Transverse colon (tissue), 4 donors: Measurements from ENCODE around the gene PPDPF. TPM values are rescaled to one million over a fixed set of nuclear protein-coding genes. Genes with fewer than 3 reads are reported as not detected.
"Not testable (repeated sequence)": the region's sequence is repeated elsewhere in the genome, so short reads cannot be mapped to it uniquely, and the experiment has no call there.

Source experiments
- DNase-seq: peaks from one replicate; pipeline ENCODE4 v3.0.0-alpha.2; 2019
- H3K27ac ChIP-seq, 4 donors: fragments of 200-600 bp; sonication (generic); 2 replicates each; pipeline ENCODE4 v1.5.1; 2016 to 2018; ENCODE audit warnings: inconsistent platforms in 4 of 4
- H3K27me3 ChIP-seq: fragments of 200-600 bp; sonication (generic); 2 replicates; pipeline ENCODE4 v1.5.1; 2017; ENCODE audit warnings: inconsistent platforms
- H3K36me3 ChIP-seq, 4 donors: fragments of 200-600 bp; sonication (generic); 2 replicates each; pipeline ENCODE4 v1.5.1; 2017 to 2019; ENCODE audit warnings: inconsistent platforms in 4 of 4
- H3K4me1 ChIP-seq, 4 donors: fragments of 200-600 bp; sonication (generic); 2 replicates each; pipeline ENCODE4 v1.5.1; 2017 to 2020; ENCODE audit warnings: inconsistent platforms in 4 of 4
- H3K4me3 ChIP-seq, 4 donors: fragments of 200-600 bp; sonication (generic); 1 replicate in 1 of 4; 2 replicates in 3 of 4; pipeline versions ENCODE4 v1.5.1 to v1.6.1; 2017 to 2019; ENCODE audit warnings: inconsistent platforms in 4 of 4
- H3K9me3 ChIP-seq, 2 donors: fragments of 200-600 bp; sonication (generic); 2 replicates each; pipeline ENCODE4 v1.5.1; 2017 to 2019; ENCODE audit warnings: inconsistent platforms in 2 of 2
- CTCF ChIP-seq, 5 experiments: fragments of 200-600 bp in 3 of 5; fragments of 450-650 bp in 2 of 5; sonication (generic) in 3 of 5; IDR thresholded peaks; 1 replicate in 2 of 5; 2 replicates in 3 of 5; pipeline ENCODE4 v1.5.1; 2016 to 2017; ENCODE audit warnings: antibody characterized with exemption in 5 of 5, inconsistent platforms in 3 of 5, mild to moderate bottlenecking in 2 of 5, moderate library complexity in 1 of 5
- EP300 ChIP-seq: sonication (generic); formaldehyde crosslinking; IDR thresholded peaks from one replicate; pipeline ENCODE4 v1.6.1; 2017; ENCODE audit warnings: antibody characterized with exemption, low read depth
- POLR2A ChIP-seq: fragments of 450-650 bp; IDR thresholded peaks from one replicate; pipeline ENCODE4 v1.6.1; 2016; ENCODE audit warnings: antibody characterized with exemption, mild to moderate bottlenecking, moderate library complexity
- POLR2AphosphoS5 ChIP-seq, 3 donors: sonication (generic); formaldehyde crosslinking; IDR thresholded peaks; one replicate each; pipeline ENCODE4 v1.6.1; 2016; ENCODE audit warnings: antibody characterized with exemption in 3 of 3
- WGBS, 2 donors: methylation state at CpG; one replicate each; pipeline ENCODE4 v1.1.5; 2018; ENCODE audit warnings: low coverage in 1 of 2; 5-methylcytosine and 5-hydroxymethylcytosine counted together
- in situ Hi-C, 4 donors: fragments of 200-750 bp; cut with MboI; loops; one replicate each; pipeline versions ENCODE4 v1.15.0 to v1.15.1; 2017; ENCODE audit warnings: low sequenced_read_pairs in 3 of 4, low pct_ligation_motif_present in 1 of 4, low pct_unique_long_range_greater_than_20kb in 1 of 4
- intact Hi-C: fragments of 100-400 bp; cut with DNase I; formaldehyde crosslinking; loops from one replicate; pipeline ENCODE4 v1.15.1; 2023; ENCODE audit warnings: low total_unique reads
- total RNA-seq, 4 donors: library from RNA; depleted of rRNA; stranded (reverse); fragments of >200 nt; gene quantifications; one replicate each; pipeline ENCODE4 v1.1.0, GENCODE V29; 2016

PPDPF gene
- total RNA-seq, 4 donors from 2014 or later, result 320 to 695 (median 517) TPM

DNA sequence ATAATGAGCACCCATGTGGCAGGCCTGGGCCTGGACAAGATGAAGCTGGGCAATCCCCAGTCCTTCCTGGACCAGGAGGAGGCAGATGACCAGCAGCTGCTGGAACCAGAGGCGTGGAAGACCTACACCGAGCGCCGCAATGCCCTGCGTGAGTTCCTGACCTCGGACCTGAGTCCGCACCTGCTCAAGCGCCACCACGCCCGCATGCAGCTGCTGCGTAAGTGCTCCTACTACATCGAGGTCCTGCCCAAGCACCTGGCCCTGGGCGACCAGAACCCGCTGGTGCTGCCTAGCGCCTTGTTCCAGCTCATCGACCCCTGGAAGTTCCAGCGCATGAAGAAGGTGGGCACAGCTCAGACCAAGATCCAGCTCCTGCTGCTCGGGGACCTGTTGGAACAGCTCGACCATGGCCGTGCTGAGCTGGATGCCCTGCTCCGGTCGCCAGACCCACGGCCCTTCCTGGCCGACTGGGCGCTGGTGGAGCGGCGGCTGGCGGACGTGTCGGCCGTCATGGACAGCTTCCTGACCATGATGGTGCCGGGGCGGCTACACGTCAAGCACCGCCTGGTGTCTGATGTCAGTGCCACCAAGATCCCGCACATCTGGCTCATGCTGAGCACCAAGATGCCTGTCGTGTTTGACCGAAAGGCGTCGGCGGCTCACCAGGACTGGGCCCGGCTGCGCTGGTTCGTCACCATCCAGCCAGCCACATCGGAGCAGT lies 35.3 kb downstream of the PPDPF start:
- Histone ChIP-seq H3K9me3 (no peaks in the 10 kb centered on the region), H3K27me3 (peaks cover 20% of the 10 kb centered on the region), H3K27ac (no peak overlapping the region), H3K36me3 (peaks cover 0 to 9% (median 3%) of the 10 kb centered on the region in 4 donors), H3K4me3 (no peak overlapping the region), H3K4me1 (peaks cover 0 to 18% (median 10%) of the 10 kb centered on the region in 4 donors)
- in situ Hi-C loops (no loop called here), intact Hi-C loops (no loop called here)
- no peak for DNase-seq
- WGBS, 2 donors, result 81% methylated on average over 30 of the region's 45 CpGs; no CpG with 5 or more reads in 1 of the 2 donors
- TF ChIP-seq POLR2A (no peak), EP300 (no peak), POLR2AphosphoS5 (IDR thresholded peaks at IDR 0.05) (no peak), CTCF (IDR thresholded peaks at IDR 0.05) (no peak)

DNA sequence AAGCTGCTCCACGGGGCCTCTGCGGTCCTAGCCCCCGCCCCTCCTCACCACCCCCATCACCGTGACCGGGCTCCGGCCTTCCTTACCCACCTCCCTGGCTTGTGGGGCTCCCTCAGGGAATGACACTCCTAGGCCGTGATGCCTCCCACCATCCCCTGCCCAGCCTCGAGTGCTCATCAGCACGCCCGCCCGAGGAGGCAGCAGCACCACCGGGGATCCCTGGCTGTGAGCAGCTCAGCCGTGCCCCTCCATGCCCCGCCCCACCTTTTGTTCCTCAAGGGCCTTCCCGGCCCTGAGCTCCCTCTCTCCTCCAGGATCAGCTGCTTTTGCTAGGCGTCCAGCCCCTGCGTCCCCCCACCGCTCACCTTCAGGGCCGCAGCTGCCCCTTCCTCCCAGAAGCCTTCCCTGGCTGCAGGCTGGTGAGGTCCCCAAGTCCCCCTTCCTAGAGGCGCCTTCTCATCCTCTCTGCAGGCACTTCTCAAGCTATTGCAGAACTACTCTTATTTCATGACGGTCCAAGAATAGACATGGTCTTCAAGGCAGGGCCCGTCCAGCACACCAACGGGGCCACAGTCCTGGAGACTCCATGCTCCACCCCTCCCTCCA lies 36.4 kb downstream of the PPDPF start:
- no peaks in the 10 kb centered on the region for H3K9me3 ChIP-seq
- H3K36me3 ChIP-seq, result peaks cover 0 to 10% (median 3%) of the 10 kb centered on the region in 4 donors
- WGBS, 2 donors, result 78% methylated on average over 23 of the region's 23 CpGs; no CpG with 5 or more reads in 1 of the 2 donors
- H3K4me3 ChIP-seq, result no peak overlapping the region
- intact Hi-C loops, result no loop called here
- TF ChIP-seq CTCF (IDR thresholded peaks at IDR 0.05) (no peak), POLR2AphosphoS5 (IDR thresholded peaks at IDR 0.05) (no peak), POLR2A (no peak), EP300 (no peak)
- H3K27me3 ChIP-seq, result peaks cover 16% of the 10 kb centered on the region
- no peak for DNase-seq
- no peak overlapping the region for H3K27ac ChIP-seq
- H3K4me1 ChIP-seq, result peaks cover 0 to 18% (median 10%) of the 10 kb centered on the region in 4 donors
- in situ Hi-C loops, result no loop called here

- in situ Hi-C loops (no loop called here), intact Hi-C loops (no loop called here)
- Histone ChIP-seq H3K36me3 (peaks cover 0 to 14% (median 5%) of the 10 kb centered on the region in 4 donors), H3K27me3 (peaks cover 16% of the 10 kb centered on the region), H3K27ac (no peak overlapping the region), H3K4me1 (peaks cover 0 to 18% (median 10%) of the 10 kb centered on the region in 4 donors), H3K9me3 (no peaks in the 10 kb centered on the region), H3K4me3 (no peak overlapping the region)
- TF ChIP-seq CTCF (IDR thresholded peaks at IDR 0.05) (no peak), POLR2AphosphoS5 (IDR thresholded peaks at IDR 0.05) (no peak), EP300 (no peak), POLR2A (no peak)
- 93% methylated on average over 14 of the region's 19 CpGs; no CpG with 5 or more reads in 1 of the 2 donors for WGBS, 2 donors
- DNase-seq, result no peak
Observed at GRCh38 chr20:63557481-63557891, 36.9 kb downstream of the PPDPF start.

DNA sequence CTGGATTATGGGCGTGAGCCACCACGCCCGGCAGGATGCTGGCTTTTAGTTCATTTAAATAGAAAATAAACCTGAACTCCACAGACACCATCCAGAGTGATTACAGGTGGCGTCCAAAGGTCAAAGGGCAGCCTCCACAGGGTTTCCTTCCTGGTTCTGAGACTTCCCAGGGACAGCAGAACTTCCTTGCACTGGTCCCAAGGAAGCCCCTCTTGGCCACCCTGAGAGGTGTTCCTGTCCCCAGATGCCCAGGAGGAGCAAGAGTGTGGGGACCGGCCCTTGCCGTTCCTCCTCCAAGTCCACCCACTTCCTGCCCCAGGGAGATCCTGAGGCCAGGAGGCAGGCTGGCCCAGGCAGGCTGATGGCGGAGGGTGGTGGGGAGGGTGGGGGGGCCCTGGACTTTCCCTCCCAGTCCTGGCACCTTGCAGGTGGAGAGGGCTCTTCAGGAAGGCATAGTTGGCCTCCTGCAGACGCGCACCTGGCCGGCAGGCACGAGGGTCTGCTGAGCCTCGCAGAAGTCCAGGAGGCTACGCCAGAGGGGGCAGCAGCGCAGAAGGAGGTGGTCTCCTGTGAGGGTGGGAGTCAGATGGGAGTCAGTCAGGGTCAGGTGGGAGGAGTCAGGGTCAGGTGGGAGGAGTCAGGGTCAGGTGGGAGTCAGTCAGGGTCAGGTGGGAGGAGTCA lies 38.4 kb downstream of the PPDPF start:
- Histone ChIP-seq H3K4me1 (peaks cover 0 to 5% (median 5%) of the 10 kb centered on the region in 4 donors), H3K36me3 (peaks cover 0 to 15% (median 5%) of the 10 kb centered on the region in 4 donors), H3K4me3 (no peak overlapping the region), H3K27ac (no peak overlapping the region), H3K9me3 (no peaks in the 10 kb centered on the region), H3K27me3 (peaks cover 11% of the 10 kb centered on the region)
- TF ChIP-seq POLR2AphosphoS5 (IDR thresholded peaks at IDR 0.05) (no peak), CTCF (IDR thresholded peaks at IDR 0.05) (no peak), POLR2A (no peak), EP300 (no peak)
- intact Hi-C loops, result no loop called here
- 81% methylated on average over 12 of the region's 14 CpGs; no CpG with 5 or more reads in 1 of the 2 donors for WGBS, 2 donors
- in situ Hi-C loops, result no loop called here
- no peak for DNase-seq

- H3K4me1 ChIP-seq, H3K9me3 ChIP-seq, DNase-seq, H3K27me3 ChIP-seq, H3K27ac ChIP-seq, in situ Hi-C loops, H3K4me3 ChIP-seq, intact Hi-C loops: not testable (repeated sequence)
- WGBS, 2 donors, result 96% methylated on average over 23 of the region's 31 CpGs; no CpG with 5 or more reads in 1 of the 2 donors
- H3K36me3 ChIP-seq, result peaks cover 0 to 15% (median 5%) of the 10 kb centered on the region in 4 donors
Observed at GRCh38 chr20:63559485-63560332, 39.1 kb downstream of the PPDPF start.
